ENCODE measurements around the gene ACTN1.

ACTN1 gene

DNA sequence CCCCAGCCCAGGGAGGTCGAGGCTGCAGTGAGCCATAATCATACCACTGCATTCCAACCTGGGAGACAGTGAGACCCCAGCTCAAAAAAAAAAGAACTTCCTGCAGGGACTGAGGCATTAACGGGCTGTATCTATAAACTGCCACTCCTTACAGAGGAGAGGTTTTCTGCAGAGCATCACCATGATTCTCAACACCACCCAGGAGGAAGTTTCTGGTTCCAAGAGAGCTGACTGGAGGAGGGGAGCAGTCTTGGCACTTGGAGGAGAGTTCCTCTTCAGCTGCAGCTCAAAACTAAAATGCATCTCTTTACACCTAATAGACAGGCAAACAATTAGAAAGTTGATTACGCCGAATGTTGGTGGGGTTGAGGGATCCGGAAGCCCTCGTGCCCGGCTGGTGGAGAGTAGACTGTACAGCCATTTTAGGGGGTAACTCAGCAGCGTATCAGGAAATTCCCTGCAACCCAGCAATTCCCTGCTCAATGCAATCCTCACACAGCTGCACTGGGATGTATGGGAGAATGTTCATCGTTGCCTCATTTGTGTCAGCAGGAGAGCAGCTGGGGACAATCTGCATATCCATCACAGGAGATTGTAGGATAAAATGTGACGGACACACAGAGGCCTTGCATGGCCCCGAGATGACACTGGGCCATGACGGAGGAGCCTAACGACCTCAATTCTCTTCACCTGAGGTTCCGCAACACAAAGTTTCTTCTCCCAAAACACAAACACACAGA is 36.6 kb downstream of the ACTN1 start:
- no peak for DNase-seq (ENCODE audit: low read depth)
- TF ChIP-seq, protein P1, sequence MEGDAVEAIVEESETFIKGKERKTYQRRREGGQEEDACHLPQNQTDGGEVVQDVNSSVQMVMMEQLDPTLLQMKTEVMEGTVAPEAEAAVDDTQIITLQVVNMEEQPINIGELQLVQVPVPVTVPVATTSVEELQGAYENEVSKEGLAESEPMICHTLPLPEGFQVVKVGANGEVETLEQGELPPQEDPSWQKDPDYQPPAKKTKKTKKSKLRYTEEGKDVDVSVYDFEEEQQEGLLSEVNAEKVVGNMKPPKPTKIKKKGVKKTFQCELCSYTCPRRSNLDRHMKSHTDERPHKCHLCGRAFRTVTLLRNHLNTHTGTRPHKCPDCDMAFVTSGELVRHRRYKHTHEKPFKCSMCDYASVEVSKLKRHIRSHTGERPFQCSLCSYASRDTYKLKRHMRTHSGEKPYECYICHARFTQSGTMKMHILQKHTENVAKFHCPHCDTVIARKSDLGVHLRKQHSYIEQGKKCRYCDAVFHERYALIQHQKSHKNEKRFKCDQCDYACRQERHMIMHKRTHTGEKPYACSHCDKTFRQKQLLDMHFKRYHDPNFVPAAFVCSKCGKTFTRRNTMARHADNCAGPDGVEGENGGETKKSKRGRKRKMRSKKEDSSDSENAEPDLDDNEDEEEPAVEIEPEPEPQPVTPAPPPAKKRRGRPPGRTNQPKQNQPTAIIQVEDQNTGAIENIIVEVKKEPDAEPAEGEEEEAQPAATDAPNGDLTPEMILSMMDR (conservative IDR thresholded peaks at IDR 0.05; ENCODE audit: low read depth, low read length) = no peak
- no peak overlapping the region for H3K4me3 ChIP-seq (ENCODE audit: low read length)

DNA sequence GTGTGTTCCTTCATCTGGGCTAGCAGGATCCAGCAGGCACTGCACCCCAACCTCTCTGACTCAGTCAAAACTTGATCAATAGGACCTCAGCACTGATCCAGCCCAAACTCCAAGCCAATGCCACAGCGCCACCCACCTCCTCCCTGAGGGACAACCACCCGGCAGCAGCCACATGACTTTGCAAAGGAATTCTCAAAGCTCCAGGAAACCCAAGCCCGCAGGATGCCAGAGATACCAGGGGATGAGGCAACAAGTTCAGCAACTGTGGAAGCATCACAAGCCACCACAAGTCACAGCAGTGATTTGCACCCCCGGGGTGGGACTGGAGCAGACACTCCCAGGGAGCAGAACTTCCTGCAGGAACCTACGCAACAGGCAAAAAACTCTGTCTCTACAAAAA is 37.3 kb downstream of the ACTN1 start:
- TF ChIP-seq, protein P1 (conservative IDR thresholded peaks at IDR 0.05; ENCODE audit: low read depth, low read length) = peak; percentile 76
- DNase-seq (ENCODE audit: low read depth) = peak; percentile 88
- no peak overlapping the region for H3K4me3 ChIP-seq (ENCODE audit: low read length)

DNA sequence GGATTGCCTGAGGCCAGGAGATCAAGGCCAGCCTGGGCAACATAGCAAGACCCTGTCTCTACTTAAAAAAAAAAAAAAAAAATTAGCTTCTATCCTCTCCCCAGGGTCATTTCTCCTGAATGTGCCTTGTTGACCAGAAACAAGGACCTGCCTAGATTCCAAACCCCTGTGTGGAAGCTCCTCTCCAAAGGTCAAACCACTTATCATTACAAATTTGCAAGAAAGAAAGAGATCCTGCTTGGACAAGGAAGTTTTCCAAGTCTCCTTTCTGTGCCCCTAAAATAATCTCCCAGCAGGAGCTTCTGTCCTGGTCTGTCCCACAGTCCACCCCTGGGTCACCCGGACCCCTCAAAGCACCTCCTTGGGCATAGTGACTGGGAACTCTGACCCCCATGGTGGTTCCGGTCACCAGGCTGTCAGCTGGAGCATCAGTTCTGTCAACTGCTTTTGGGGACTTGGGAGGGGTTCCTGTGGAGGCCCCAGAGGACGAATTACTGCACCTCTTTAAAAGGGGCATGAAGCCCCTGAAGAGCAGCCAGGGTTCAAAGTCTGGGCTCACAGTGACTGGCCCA is 38.4 kb downstream of the ACTN1 start:
- TF ChIP-seq, protein P1 (conservative IDR thresholded peaks at IDR 0.05; ENCODE audit: low read depth, low read length) = no peak
- no peak for DNase-seq (ENCODE audit: low read depth)
- no peak overlapping the region for H3K4me3 ChIP-seq (ENCODE audit: low read length)

DNA sequence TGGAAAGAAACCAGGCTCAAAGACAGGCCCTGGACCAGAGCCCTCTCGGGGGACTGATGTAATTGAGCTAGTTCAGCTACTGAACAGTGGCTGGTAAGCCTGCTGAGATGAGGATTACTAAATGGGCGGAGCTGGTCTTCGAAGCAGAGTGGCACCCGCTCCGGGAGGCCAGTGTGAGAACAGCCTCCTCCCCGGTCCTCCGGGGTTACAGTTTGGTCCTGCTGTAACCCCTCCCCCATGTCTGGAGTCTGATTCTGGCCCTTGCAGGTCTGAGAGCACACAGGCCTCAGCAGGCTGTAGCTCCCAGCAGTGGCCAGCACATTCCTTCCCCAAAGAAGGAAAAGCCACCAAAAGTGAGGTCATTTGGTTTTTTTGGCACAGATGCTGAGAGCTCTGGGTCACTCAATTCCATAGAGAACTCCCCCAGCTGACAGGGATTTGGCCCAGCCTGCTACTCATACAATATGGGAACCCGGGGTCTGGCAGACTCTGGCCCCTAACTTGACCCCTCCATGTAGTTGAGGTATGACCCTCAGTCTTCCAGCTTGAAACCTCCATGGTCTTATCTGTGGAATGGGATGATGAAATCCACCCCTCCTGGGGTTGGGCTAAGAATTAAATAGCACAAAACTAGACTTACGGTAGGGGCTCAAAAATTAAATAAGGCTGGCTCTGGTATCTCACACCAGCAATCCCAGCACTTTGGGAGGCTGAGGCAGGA is 39.0 kb downstream of the ACTN1 start:
- no peak overlapping the region for H3K4me3 ChIP-seq (ENCODE audit: low read length)
- TF ChIP-seq, protein P1 (conservative IDR thresholded peaks at IDR 0.05; ENCODE audit: low read depth, low read length) = no peak
- DNase-seq (ENCODE audit: low read depth) = peak; percentile 97

DNA sequence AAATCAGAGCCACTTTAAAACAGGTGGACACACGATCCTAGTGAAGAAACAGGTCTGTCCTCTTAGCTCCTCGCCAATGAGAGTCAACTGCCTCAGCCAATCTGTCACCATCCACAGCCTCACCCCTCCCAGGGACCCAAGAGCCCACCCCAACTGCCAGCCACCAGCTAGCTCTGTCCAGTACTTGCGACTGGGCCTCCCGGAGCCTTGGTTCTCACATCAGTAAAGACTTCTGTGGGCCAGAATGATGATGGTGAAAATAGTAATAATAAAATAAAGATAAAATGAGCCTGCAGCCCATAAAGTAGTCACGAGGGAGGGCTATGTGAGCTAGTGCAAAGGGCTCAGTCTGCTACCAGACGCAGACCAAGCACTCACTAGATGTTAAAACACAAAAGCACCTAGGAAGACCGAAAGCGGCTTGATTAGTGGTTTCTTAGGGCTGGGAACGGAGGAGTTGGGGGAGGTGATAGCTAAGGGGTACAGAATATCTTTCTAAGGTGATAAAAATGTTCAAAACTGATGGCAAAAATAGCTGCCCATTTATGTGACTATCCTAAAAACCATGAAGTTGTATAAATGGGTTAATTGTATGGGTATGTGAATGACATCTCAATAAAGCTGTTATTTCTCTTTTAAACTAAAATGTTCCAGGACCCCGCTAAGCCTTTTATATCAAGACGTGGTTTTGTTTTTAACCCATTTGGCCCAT is 39.8 kb downstream of the ACTN1 start:
- no peak for DNase-seq (ENCODE audit: low read depth)
- H3K4me3 ChIP-seq (ENCODE audit: low read length) = no peak overlapping the region
- TF ChIP-seq, protein P1 (conservative IDR thresholded peaks at IDR 0.05; ENCODE audit: low read depth, low read length) = no peak

DNA sequence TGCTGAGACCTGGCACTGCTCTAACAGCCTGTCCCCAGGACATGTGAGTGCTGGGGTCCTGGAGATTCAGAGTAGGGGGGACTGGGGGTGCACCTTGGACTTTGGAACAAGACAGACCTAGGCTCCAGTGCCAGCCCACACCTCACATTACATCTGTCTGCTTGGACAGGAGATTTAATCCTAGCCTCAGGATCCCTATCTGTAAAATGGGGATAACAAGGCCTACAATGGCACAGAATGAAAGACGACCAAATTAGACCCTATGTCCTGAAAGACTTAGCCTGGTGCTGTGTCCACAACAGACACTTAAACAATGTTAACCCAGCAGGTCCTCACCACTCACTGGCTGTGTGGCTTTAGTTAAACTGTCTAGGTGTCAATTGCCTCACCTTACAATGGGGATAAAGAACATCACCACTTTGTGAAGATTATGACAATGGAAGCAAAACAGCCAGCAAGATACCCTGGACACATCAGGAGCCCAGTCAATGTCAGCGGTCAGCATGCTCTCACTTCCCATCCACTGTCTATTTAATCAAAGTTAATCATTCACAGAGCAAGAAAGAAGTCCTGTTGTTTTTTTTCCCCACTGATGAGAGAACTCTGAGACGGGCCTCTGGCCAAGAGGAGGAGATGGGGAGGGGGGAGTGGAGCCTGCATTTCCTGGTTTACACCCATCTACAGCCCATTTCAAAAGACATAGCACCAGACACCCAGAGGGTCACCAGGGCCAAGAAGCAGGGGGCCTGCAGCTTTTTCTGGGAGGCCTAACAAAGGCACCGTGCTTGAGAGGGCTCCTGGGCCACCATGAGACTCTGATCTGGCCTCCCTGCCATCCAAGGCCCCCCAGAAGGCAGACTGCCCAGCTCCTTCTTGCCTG is 40.6 kb downstream of the ACTN1 start:
- no peak for DNase-seq (ENCODE audit: low read depth)
- TF ChIP-seq, protein P1 (conservative IDR thresholded peaks at IDR 0.05; ENCODE audit: low read depth, low read length) = no peak
- H3K4me3 ChIP-seq (ENCODE audit: low read length) = no peak overlapping the region
